HepG2 (cell line): ENCODE measurements around the gene LTK. TPM values are rescaled to one million over a fixed set of nuclear protein-coding genes. Genes with fewer than 3 reads are reported as not detected.

Experiments used
- ATAC-seq: fragments of 200-7000 bp; cut with Tn5 transposase; 3 replicates; pipeline ENCODE4 v1.9.1; 2020; ENCODE audit warnings: mild to moderate bottlenecking, moderate library complexity
- BruUV-seq: library from RNA; stranded (reverse); fragments of 400-500 nt; replicated peaks from 2 replicates; lab custom pipeline; 2021; lab: Mats Ljungman, UMichigan
- CTCF ChIA-PET: fragments of 300-600 bp; formaldehyde crosslinking; extraction: SDS; loops from one replicate; lab custom pipeline; 2021; ENCODE audit warnings: low total read pairs, inconsistent platforms, low intra/inter-chr PET ratio; lab: Yijun Ruan, JAX
- POLR2A ChIA-PET: fragments of 350-600 bp; sonication (Branson Sonifier 250); formaldehyde crosslinking; loops from one replicate; lab custom pipeline; 2020; ENCODE audit warnings: antibody characterized with exemption, inconsistent platforms; lab: Yijun Ruan, JAX
- DNase-seq: peaks from one replicate; pipeline ENCODE4 v3.0.0-alpha.2; 2015; ENCODE audit warnings: low spot score
- FAIRE-seq: peaks from 3 replicates; lab custom pipeline; 2011; peaks lifted over from hg19 to GRCh38; lab: Jason Lieb, UNC
- H2AFZ ChIP-seq: one replicate; pipeline ENCODE4 v1.6.1; 2011; ENCODE audit warnings: low read length, inconsistent platforms
- H3K27ac ChIP-seq: fragments of 300-600 bp; 3 replicates; pipeline ENCODE4 v1.8.0; 2011; ENCODE audit warnings: mixed run types, mild to moderate bottlenecking, mixed read lengths, low read length, inconsistent platforms; ENCODE audit not compliant: insufficient read depth; ENCODE audit errors: extremely low read length
- H3K27me3 ChIP-seq, 2 experiments: fragments of 200-600 bp in 1 of 2; 2 replicates in 1 of 2; 3 replicates in 1 of 2; pipeline versions ENCODE4 v1.6.0 to v1.8.0; 2011; ENCODE audit warnings: low read length in 2 of 2, mild to moderate bottlenecking in 2 of 2, moderate library complexity in 2 of 2, inconsistent platforms in 1 of 2; ENCODE audit not compliant: insufficient read depth in 2 of 2, control insufficient read depth in 1 of 2
- H3K36me3 ChIP-seq, 2 experiments: fragments of 200-600 bp in 1 of 2; replicated peaks in 1 of 2; 2 replicates in 1 of 2; 3 replicates in 1 of 2; pipeline versions ENCODE4 v1.5.1 to v1.8.0; 2011; ENCODE audit warnings: low read length in 2 of 2, inconsistent platforms in 1 of 2; ENCODE audit not compliant: insufficient read depth in 2 of 2, control insufficient read depth in 1 of 2
- H3K4me1 ChIP-seq: 2 replicates; pipeline ENCODE4 v1.5.1; 2012; ENCODE audit warnings: low read length, inconsistent platforms; ENCODE audit not compliant: insufficient read depth
- H3K4me2 ChIP-seq: 2 replicates; pipeline ENCODE4 v1.6.0; 2011; ENCODE audit warnings: low read depth, low read length, inconsistent platforms
- H3K4me3 ChIP-seq, 3 experiments: fragments of 200-600 bp in 1 of 3; sonication (generic), shearing (Covaris generic) in 1 of 3; replicated peaks in 1 of 3; 2 replicates each; pipeline ENCODE4 v1.5.1; 2011 to 2016; ENCODE audit warnings: low read length in 3 of 3, inconsistent platforms in 2 of 3, low read depth in 2 of 3, mild to moderate bottlenecking in 2 of 3, control low read depth in 1 of 3, mixed read lengths in 1 of 3; ENCODE audit not compliant: insufficient read depth in 1 of 3
- H3K79me2 ChIP-seq: one replicate; pipeline ENCODE4 v1.6.1; 2011; ENCODE audit warnings: low read length, inconsistent platforms; ENCODE audit not compliant: insufficient read depth
- H3K9ac ChIP-seq: 2 replicates; pipeline ENCODE4 v1.6.0; 2011; ENCODE audit warnings: mild to moderate bottlenecking, low read depth, low read length, inconsistent platforms; ENCODE audit not compliant: insufficient read depth
- H3K9me3 ChIP-seq: 2 replicates; pipeline ENCODE4 v1.5.1; 2012; ENCODE audit warnings: mild to moderate bottlenecking, low read length
- H4K20me1 ChIP-seq: 2 replicates; pipeline ENCODE4 v1.6.0; 2011; ENCODE audit warnings: inconsistent platforms, mild to moderate bottlenecking, low read length, moderate library complexity; ENCODE audit not compliant: insufficient read depth
- PCBP2 ChIP-seq: fragments of 200-400 bp; formaldehyde crosslinking; optimal IDR thresholded peaks from 2 replicates; pipeline ENCODE3; 2018; ENCODE audit warnings: low read length, low read depth; ENCODE audit not compliant: poor library complexity, severe bottlenecking
- RBM22 ChIP-seq: fragments of 200-400 bp; formaldehyde crosslinking; optimal IDR thresholded peaks from 2 replicates; pipeline ENCODE3; 2017; ENCODE audit warnings: mild to moderate bottlenecking, low read length, moderate library complexity
- THYN1 ChIP-seq: sonication (generic); formaldehyde crosslinking; IDR thresholded peaks from 2 replicates; pipeline ENCODE4 v1.8.1; 2023; ENCODE audit warnings: low read depth, mild to moderate bottlenecking, moderate library complexity, missing genetic modification reagents, borderline replicate concordance
- ZNF280D ChIP-seq: sonication (generic); formaldehyde crosslinking; IDR thresholded peaks from 2 replicates; pipeline ENCODE4 v1.5.1; 2020; ENCODE audit warnings: mild to moderate bottlenecking, missing genetic modification reagents
- WGBS: methylation state at CpG from one replicate; pipeline ENCODE4 v1.1.6; 2017; ENCODE audit warnings: low lambda C conversion rate; 5-methylcytosine and 5-hydroxymethylcytosine counted together
- in situ Hi-C: cut with HindIII; loops from 2 replicates; pipeline ENCODE4 v1.10.0; 2017; ENCODE audit warnings: low pct_unique_long_range_greater_than_20kb; ENCODE audit not compliant: extremely low pct_ligation_motif_present
- intact Hi-C: fragments of 100-400 bp; cut with micrococcal nuclease; formaldehyde crosslinking; loops from one replicate; pipeline ENCODE4 v1.10.0; 2022; ENCODE audit not compliant: unreplicated experiment
- polyA plus RNA-seq, 8 experiments: library from polyadenylated mRNA; depleted of rRNA in 3 of 8; stranded (reverse) in 7 of 8; unstranded in 1 of 8; fragments of >200 nt; fragmentation: Illumina TruSeq in 4 of 8; extraction: Trizol in 4 of 8; gene quantifications; 2 replicates each; pipeline versions ENCODE4 v1.2.1 to v1.2.3, GENCODE V29; 2011 to 2016; ENCODE audit warnings: low read depth in 4 of 8, missing spikeins in 1 of 8, mixed read lengths in 1 of 8; ENCODE audit not compliant: insufficient read depth in 1 of 8
- total RNA-seq, 5 experiments: library from RNA; depleted of rRNA; stranded (reverse); fragments of >200 nt; fragmentation: Illumina TruSeq; extraction: Trizol; gene quantifications; 2 replicates each; pipeline ENCODE4 v1.2.3, GENCODE V29; 2016; ENCODE audit warnings: low read depth in 1 of 5
- TF ChIP-seq, protein P1 (sequence below): sonication (generic); formaldehyde crosslinking; IDR thresholded peaks from 2 replicates; pipeline ENCODE4 v1.9.0; 2021; ENCODE audit warnings: missing genetic modification reagents, mild to moderate bottlenecking, borderline replicate concordance

The LTK gene
- total and polyA plus RNA-seq, 2 of the 13 experiments (the other 11 are each of a cell fraction or from before 2014, with no cell fraction given) = 0.01 TPM; not detected in 1

- no peak for DNase-seq
- H3K4me1 ChIP-seq = no peaks in the 10 kb centered on the region
- H3K27ac ChIP-seq = no peak overlapping the region
- FAIRE-seq = no peak
- in situ Hi-C loops (no loop called here), intact Hi-C loops (no loop called here)
- H3K36me3 ChIP-seq = peaks cover 4 to 32% of the 10 kb centered on the region in 2 experiments
- H3K79me2 ChIP-seq = no peaks in the 10 kb centered on the region
- H3K4me2 ChIP-seq = no peak overlapping the region
- TF ChIP-seq RBM22 = peak; percentile 15
- TF ChIP-seq, protein P1, sequence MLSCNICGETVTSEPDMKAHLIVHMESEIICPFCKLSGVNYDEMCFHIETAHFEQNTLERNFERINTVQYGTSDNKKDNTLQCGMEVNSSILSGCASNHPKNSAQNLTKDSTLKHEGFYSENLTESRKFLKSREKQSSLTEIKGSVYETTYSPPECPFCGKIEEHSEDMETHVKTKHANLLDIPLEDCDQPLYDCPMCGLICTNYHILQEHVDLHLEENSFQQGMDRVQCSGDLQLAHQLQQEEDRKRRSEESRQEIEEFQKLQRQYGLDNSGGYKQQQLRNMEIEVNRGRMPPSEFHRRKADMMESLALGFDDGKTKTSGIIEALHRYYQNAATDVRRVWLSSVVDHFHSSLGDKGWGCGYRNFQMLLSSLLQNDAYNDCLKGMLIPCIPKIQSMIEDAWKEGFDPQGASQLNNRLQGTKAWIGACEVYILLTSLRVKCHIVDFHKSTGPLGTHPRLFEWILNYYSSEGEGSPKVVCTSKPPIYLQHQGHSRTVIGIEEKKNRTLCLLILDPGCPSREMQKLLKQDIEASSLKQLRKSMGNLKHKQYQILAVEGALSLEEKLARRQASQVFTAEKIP (CRISPR knock-in tag) = no peak
- H3K4me3 ChIP-seq = no peak overlapping the region
- no peaks in the 10 kb centered on the region for H4K20me1 ChIP-seq
- H3K9ac ChIP-seq = no peak overlapping the region
- no peaks in the 10 kb centered on the region for H3K9me3 ChIP-seq
- POLR2A ChIA-PET = interaction anchor here (1.9 to 2.0 kb wide), 2 partner anchors 10 kb away, joined by 7 to 8 read pairs; no protein-coding TSS in a partner anchor
- CTCF ChIA-PET = no interaction called here
- H2AFZ ChIP-seq = no peak overlapping the region
- H3K27me3 ChIP-seq = no peaks in the 10 kb centered on the region
- no peak for ATAC-seq
- no TSS peak for BruUV-seq
Measured at GRCh38 chr15:41483115-41483514, 30.5 kb downstream of the LTK start.

GRCh38 chr15:41482110-41482877 lies 31.3 kb downstream of the LTK start:
- Histone ChIP-seq H4K20me1 (no peaks in the 10 kb centered on the region), H3K9ac (no peak overlapping the region), H3K9me3 (no peaks in the 10 kb centered on the region), H3K36me3 (peaks cover 4 to 35% of the 10 kb centered on the region in 2 experiments), H3K27ac (no peak overlapping the region), H3K4me2 (no peak overlapping the region), H3K79me2 (no peaks in the 10 kb centered on the region), H3K27me3 (no peaks in the 10 kb centered on the region), H3K4me1 (no peaks in the 10 kb centered on the region), H2AFZ (no peak overlapping the region), H3K4me3 (no peak overlapping the region)
- no peak for DNase-seq
- ATAC-seq = no peak
- ChIA-PET POLR2A (interaction anchor here (1.1 to 1.9 kb wide), 2 partner anchors 11 to 13 kb away, joined by 4 to 7 read pairs; no protein-coding TSS in a partner anchor), CTCF (no interaction called here)
- BruUV-seq = no TSS peak
- intact Hi-C loops (no loop called here), in situ Hi-C loops (no loop called here)
- WGBS = 96% methylated on average over 9 of the region's 9 CpGs
- FAIRE-seq = no peak
- TF ChIP-seq PCBP2 = no peak
- no peak for TF ChIP-seq THYN1 (CRISPR knock-in tag)
- no peak for TF ChIP-seq ZNF280D (CRISPR knock-in tag)
